RWPE2 (cell line): ENCODE results near the gene C22orf23.

ENCODE experiments used
- ATAC-seq: fragments of 200-7000 bp; cut with Tn5 transposase; 3 replicates; pipeline ENCODE4 v1.9.1; 2021; ENCODE audit warnings: low read depth
- DNase-seq: peaks from one replicate; pipeline ENCODE4 v3.0.0-alpha.2; 2020; ENCODE audit warnings: low spot score
- H3K27ac ChIP-seq: fragments of 450-650 bp; 2 replicates; pipeline ENCODE4 v1.5.1; 2017; ENCODE audit warnings: mild to moderate bottlenecking; ENCODE audit not compliant: poor library complexity, severe bottlenecking
- H3K27me3 ChIP-seq: fragments of 250-450 bp; sonication (Bioruptor Pico); 2 replicates; pipeline ENCODE4 v1.5.1; 2021; ENCODE audit warnings: mild to moderate bottlenecking, moderate library complexity; ENCODE audit not compliant: insufficient read depth, poor library complexity, severe bottlenecking
- H3K36me3 ChIP-seq: fragments of 250-450 bp; sonication (Bioruptor Pico); 2 replicates; pipeline ENCODE4 v1.5.1; 2020; ENCODE audit warnings: low read depth, mild to moderate bottlenecking, moderate library complexity
- H3K4me1 ChIP-seq: fragments of 250-450 bp; sonication (Bioruptor Pico); 2 replicates; pipeline ENCODE4 v1.5.1; 2021; ENCODE audit warnings: mild to moderate bottlenecking, moderate library complexity; ENCODE audit not compliant: insufficient read depth, poor library complexity, severe bottlenecking
- H3K4me3 ChIP-seq: fragments of 250-450 bp; sonication (Bioruptor Pico); 2 replicates; pipeline ENCODE4 v1.5.1; 2021; ENCODE audit warnings: mild to moderate bottlenecking, moderate library complexity; ENCODE audit not compliant: severe bottlenecking
- H3K9me3 ChIP-seq: fragments of 250-450 bp; sonication (Bioruptor Pico); 2 replicates; pipeline ENCODE4 v1.5.1; 2021; ENCODE audit warnings: mild to moderate bottlenecking, moderate library complexity; ENCODE audit not compliant: severe bottlenecking
- TF ChIP-seq, protein P1 (sequence below): fragments of 450-650 bp; IDR thresholded peaks from one replicate; pipeline ENCODE4 v1.5.1; 2017; ENCODE audit warnings: mild to moderate bottlenecking, moderate library complexity; ENCODE audit not compliant: poor library complexity, severe bottlenecking

The C22orf23 gene

DNA sequence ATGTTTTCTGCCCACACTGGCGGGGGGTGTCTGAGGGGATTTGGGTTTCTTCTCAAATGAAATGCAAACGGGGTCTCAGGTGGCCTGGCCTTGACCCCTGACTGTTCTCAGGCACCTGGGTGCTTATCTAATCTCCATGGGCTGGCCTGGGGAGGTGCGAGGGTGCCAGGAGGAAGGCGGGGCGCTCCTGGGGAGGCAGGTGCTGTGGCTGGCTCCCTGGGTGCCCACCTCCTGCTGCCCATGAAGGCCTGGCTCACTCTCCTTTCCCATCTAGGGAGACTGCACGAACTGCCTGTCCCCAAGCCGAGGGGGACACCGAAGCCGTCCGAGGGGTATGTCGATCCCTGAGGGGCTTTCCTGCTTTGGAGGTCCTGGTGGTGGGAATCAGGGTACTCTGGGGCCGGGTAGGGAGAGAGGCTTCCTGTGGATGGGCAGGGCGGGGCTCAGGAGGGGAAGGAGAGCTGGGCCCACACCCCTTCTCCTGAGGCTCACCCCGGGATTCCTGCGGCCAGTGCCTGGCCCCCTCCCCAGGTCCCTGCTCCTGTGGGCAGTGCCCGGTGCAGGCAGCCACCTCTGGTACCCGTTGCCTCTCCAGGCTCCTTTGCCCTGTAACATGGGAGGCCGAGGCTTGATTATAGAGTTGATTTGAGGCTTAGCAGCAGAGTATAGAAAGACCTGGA is 28.9 kb downstream of the C22orf23 start:
- DNase-seq (no peak), ATAC-seq (no peak)
- Histone ChIP-seq H3K9me3 (no peaks in the 10 kb centered on the region), H3K27ac (no peak overlapping the region), H3K4me3 (no peak overlapping the region), H3K4me1 (no peaks in the 10 kb centered on the region), H3K27me3 (no peaks in the 10 kb centered on the region), H3K36me3 (peaks cover 93% of the 10 kb centered on the region)
- TF ChIP-seq, protein P1, sequence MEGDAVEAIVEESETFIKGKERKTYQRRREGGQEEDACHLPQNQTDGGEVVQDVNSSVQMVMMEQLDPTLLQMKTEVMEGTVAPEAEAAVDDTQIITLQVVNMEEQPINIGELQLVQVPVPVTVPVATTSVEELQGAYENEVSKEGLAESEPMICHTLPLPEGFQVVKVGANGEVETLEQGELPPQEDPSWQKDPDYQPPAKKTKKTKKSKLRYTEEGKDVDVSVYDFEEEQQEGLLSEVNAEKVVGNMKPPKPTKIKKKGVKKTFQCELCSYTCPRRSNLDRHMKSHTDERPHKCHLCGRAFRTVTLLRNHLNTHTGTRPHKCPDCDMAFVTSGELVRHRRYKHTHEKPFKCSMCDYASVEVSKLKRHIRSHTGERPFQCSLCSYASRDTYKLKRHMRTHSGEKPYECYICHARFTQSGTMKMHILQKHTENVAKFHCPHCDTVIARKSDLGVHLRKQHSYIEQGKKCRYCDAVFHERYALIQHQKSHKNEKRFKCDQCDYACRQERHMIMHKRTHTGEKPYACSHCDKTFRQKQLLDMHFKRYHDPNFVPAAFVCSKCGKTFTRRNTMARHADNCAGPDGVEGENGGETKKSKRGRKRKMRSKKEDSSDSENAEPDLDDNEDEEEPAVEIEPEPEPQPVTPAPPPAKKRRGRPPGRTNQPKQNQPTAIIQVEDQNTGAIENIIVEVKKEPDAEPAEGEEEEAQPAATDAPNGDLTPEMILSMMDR = no peak

DNA sequence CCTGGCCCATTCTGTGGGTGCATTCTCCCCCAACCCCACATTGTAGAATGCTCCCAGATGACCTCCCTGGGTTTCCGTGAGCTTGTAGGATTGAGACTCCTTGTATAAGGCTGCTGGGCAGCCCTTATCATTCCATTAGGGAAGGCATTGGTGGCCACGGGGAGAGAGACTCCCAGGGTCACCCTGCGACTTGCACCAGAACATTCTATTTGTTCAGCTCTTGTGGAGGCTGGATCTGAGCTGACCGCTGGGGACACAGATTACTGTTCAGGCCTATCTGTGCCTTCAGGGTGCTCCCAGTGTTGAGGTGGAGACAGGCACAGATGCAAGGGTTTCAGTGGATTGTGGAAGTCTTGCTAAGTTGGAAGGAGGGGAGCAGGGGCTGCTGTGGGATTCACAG is 29.5 kb downstream of the C22orf23 start:
- DNase-seq (no peak), ATAC-seq (no peak)
- no peaks in the 10 kb centered on the region for H3K4me1 ChIP-seq
- H3K27me3 ChIP-seq = no peaks in the 10 kb centered on the region
- H3K4me3 ChIP-seq = no peak overlapping the region
- TF ChIP-seq, protein P1 = no peak
- H3K9me3 ChIP-seq = no peaks in the 10 kb centered on the region
- peaks cover 92% of the 10 kb centered on the region for H3K36me3 ChIP-seq
- no peak overlapping the region for H3K27ac ChIP-seq

DNA sequence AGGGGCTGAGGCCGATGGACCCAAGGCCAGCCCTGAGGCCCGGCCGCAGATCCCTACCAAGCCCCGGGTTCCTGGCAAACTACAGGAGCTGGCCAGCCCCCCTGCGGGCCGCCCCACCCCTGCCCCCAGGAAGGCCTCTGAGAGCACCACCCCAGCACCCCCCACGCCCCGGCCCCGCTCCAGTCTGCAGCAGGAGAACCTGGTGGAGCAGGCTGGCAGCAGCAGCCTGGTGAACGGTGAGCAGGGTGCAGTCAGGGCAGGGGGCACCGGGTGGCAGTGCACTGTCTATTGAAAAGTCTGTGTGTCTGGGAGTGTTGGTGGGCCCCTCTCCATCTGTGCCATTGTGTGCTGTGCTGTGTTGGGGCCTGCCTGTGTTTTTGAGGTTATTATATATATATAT is 31.2 kb downstream of the C22orf23 start:
- DNase-seq (no peak), ATAC-seq (no peak; the same call in 2 of the 3 replicates)
- Histone ChIP-seq H3K9me3 (no peaks in the 10 kb centered on the region), H3K27ac (no peak overlapping the region), H3K4me3 (no peak overlapping the region), H3K4me1 (no peaks in the 10 kb centered on the region), H3K27me3 (no peaks in the 10 kb centered on the region), H3K36me3 (peaks cover 92% of the 10 kb centered on the region)
- TF ChIP-seq, protein P1 = no peak

DNA sequence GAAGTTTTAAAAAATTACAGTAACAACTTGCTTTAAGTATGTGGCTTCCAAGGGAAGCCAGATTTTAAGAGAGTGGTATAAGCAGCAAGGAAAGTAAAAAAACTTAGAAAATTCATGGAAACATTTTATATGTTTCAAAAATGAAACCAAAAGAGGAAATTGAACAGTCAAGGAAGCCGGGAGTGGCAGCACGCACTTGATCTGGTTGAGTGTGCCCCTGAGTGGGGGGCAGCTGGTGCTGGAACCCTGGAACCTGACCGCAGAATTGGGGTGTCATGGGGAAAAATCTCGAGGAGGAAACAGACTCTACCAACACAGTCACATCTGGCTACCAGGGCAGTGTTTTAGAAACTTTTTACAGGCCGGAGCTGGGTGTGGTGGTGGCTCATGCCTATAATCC is 33.3 kb downstream of the C22orf23 start:
- Histone ChIP-seq H3K27ac (no peak overlapping the region), H3K9me3 (no peaks in the 10 kb centered on the region)
- no peak for DNase-seq

More for the DNA sequence above, 33.3 kb downstream of the C22orf23 start:
- H3K36me3 ChIP-seq = peaks cover 90% of the 10 kb centered on the region
- TF ChIP-seq, protein P1 = no peak
- ATAC-seq = no peak
- H3K4me1 ChIP-seq = no peaks in the 10 kb centered on the region
- no peaks in the 10 kb centered on the region for H3K27me3 ChIP-seq
- H3K4me3 ChIP-seq = no peak overlapping the region
